Sigmoid colon (tissue), 4 donors: Measurements from ENCODE around the gene CYP4F11.
"Not testable (repeated sequence)": the region's sequence is repeated elsewhere in the genome, so short reads cannot be mapped to it uniquely, and the experiment has no call there.

Experiments used
- CTCF ChIP-seq, 4 experiments: fragments of 450-650 bp in 3 of 4; fragments of 200-600 bp in 1 of 4; IDR thresholded peaks; one replicate each; pipeline ENCODE4 v1.5.1; 2016 to 2019; ENCODE audit warnings: antibody characterized with exemption in 4 of 4, mild to moderate bottlenecking in 3 of 4, moderate library complexity in 2 of 4
- EP300 ChIP-seq, 4 donors: sonication (generic); formaldehyde crosslinking; IDR thresholded peaks; one replicate each; pipeline ENCODE4 v1.6.1; 2017; ENCODE audit warnings: antibody characterized with exemption in 4 of 4
- POLR2A ChIP-seq, 2 donors: fragments of 450-650 bp; IDR thresholded peaks; one replicate each; pipeline ENCODE4 v1.6.1; 2016; ENCODE audit warnings: antibody characterized with exemption in 2 of 2, mild to moderate bottlenecking in 2 of 2, moderate library complexity in 2 of 2
- POLR2AphosphoS5 ChIP-seq, 4 donors: sonication (generic); formaldehyde crosslinking; IDR thresholded peaks; one replicate each; pipeline ENCODE4 v1.6.1; 2017; ENCODE audit warnings: antibody characterized with exemption in 4 of 4

DNA sequence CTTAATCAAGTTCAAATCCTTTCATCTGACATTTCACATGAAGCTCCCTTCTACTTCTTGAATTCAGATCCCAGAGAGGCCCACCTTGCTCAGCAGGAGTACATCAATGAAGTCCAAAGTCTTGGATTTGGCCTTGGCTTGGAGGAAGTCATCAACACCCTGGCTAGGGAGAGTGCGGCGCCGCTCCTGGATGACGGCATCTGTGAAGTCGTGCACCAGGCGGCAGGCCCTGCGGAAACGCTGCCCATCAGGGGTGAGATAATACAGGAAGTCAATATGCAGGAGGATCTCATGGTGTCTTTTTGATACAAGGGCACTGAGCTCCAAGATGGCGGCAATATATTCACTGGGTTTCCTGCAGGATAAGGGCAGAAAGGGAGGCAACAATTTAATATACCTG is 45.0 kb downstream of the CYP4F11 start:
- not testable (repeated sequence) for TF ChIP-seq EP300, CTCF, POLR2A, POLR2AphosphoS5 (IDR thresholded peaks at IDR 0.05)
